Measurements from ENCODE around the gene GRID1. TPM values are rescaled to one million over a fixed set of nuclear protein-coding genes. Genes with fewer than 3 reads are reported as not detected.

Gene GRID1
- total and polyA plus RNA-seq, 10 of the 15 experiments (the other 5 are each of a cell fraction or from before 2014, with no cell fraction given) = 0.04 to 0.62 (median 0.08) TPM; not detected in 5

DNA sequence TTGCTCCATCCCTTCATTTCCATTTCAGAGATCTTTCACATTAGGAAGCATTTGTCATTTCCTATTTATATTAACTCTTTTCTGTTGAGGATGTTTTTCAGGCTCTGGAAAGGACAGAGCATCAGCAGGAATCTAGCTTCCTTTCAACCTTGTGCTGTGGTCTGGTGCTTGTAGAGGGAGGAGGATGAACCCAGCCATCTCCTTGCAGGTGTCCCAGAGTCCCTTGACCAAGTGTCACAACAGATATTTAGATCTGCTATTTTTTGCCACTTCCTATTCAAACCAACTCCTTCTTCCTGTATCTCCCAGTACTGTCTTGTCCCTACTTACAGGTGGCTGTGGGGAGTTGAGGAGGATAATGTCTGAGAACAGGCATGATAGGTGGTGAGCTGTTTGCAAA is 742.8 kb downstream of the GRID1 start (continued):
- no peak for TF ChIP-seq REST (IDR thresholded peaks at IDR 0.05; ENCODE audit: low read depth, low read length)
- TF ChIP-seq BCLAF1 (IDR thresholded peaks at IDR 0.05) = no peak
- TF ChIP-seq FOS (IDR thresholded peaks at IDR 0.05; ENCODE audit: borderline replicate concordance, extremely low read depth, insufficient read length) = no peak

- H3K79me2 ChIP-seq (ENCODE audit: control insufficient read depth, insufficient read depth, low read length) = no peaks in the 10 kb centered on the region
- WGBS (ENCODE audit: insufficient coverage, insufficient replicate concordance, low lambda C conversion rate, missing lambda C conversion rate) = 0% methylated on average over 2 of the region's 2 CpGs
- RAD21 ChIA-PET (ENCODE audit: unreplicated experiment) = no interaction called here
- ATAC-seq (no peak), FAIRE-seq (no peak), DNase-seq (ENCODE audit: low read depth, low spot score) (no peak)
- SMC1A ChIA-PET (ENCODE audit: uncharacterized antibody, unreplicated experiment) = no interaction called here
- POLR2A ChIA-PET = no interaction called here
- no peaks in the 10 kb centered on the region for H3K9me3 ChIP-seq (replicated peaks; ENCODE audit: control insufficient read depth, insufficient read depth, low read length)
- no peak overlapping the region for H3K4me2 ChIP-seq (ENCODE audit: control insufficient read depth, insufficient read depth)
- no peak overlapping the region for H3K27ac ChIP-seq (ENCODE audit: control insufficient read depth, insufficient read depth)
- H3K27me3 ChIP-seq (replicated peaks in 1 of 2; ENCODE audit: control insufficient read depth in 2 of 2, insufficient read depth in 2 of 2, low read length in 1 of 2) = no peaks in the 10 kb centered on the region
- no TSS peak for BruUV-seq (replicated peaks)
- H4K20me1 ChIP-seq (ENCODE audit: control insufficient read depth, insufficient read depth) = no peaks in the 10 kb centered on the region
- no peaks in the 10 kb centered on the region for H3K4me1 ChIP-seq (ENCODE audit: control insufficient read depth, insufficient read depth, low read length)
- in situ Hi-C loops (cut with MboI) (no loop called here), intact Hi-C loops (cut with micrococcal nuclease; ENCODE audit: unreplicated experiment) (no loop called here)
- H3K9ac ChIP-seq (ENCODE audit: control insufficient read depth, insufficient read depth, low read length) = no peak overlapping the region
- H2AFZ ChIP-seq (ENCODE audit: control insufficient read depth, low read depth, low read length) = no peak overlapping the region
- H3K4me3 ChIP-seq = no peak overlapping the region
- CTCF ChIA-PET = no interaction called here
- H3K36me3 ChIP-seq (ENCODE audit: control insufficient read depth in 2 of 2, insufficient read depth in 2 of 2, low read length in 1 of 2) = no peaks in the 10 kb centered on the region
- TF ChIP-seq CHD4 (IDR thresholded peaks at IDR 0.05) (no peak), BRCA1 (IDR thresholded peaks at IDR 0.05; ENCODE audit: low read depth, low read length) (no peak), ZBTB33 (IDR thresholded peaks at IDR 0.05) (no peak), SP1 (IDR thresholded peaks at IDR 0.05; ENCODE audit: low read depth, low read length) (no peak), POLR2AphosphoS2 (IDR thresholded peaks at IDR 0.05; ENCODE audit: low read depth, low read length) (no peak), FOS (IDR thresholded peaks at IDR 0.05; ENCODE audit: borderline replicate concordance, extremely low read depth, insufficient read length) (no peak)
- TF ChIP-seq, protein P1, sequence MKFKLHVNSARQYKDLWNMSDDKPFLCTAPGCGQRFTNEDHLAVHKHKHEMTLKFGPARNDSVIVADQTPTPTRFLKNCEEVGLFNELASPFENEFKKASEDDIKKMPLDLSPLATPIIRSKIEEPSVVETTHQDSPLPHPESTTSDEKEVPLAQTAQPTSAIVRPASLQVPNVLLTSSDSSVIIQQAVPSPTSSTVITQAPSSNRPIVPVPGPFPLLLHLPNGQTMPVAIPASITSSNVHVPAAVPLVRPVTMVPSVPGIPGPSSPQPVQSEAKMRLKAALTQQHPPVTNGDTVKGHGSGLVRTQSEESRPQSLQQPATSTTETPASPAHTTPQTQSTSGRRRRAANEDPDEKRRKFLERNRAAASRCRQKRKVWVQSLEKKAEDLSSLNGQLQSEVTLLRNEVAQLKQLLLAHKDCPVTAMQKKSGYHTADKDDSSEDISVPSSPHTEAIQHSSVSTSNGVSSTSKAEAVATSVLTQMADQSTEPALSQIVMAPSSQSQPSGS (IDR thresholded peaks at IDR 0.05; ENCODE audit: low read length) = no peak
- TF ChIP-seq, protein P2, sequence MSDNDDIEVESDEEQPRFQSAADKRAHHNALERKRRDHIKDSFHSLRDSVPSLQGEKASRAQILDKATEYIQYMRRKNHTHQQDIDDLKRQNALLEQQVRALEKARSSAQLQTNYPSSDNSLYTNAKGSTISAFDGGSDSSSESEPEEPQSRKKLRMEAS (IDR thresholded peaks at IDR 0.05; ENCODE audit: low read depth, low read length) = no peak
- TF ChIP-seq, protein P3, sequence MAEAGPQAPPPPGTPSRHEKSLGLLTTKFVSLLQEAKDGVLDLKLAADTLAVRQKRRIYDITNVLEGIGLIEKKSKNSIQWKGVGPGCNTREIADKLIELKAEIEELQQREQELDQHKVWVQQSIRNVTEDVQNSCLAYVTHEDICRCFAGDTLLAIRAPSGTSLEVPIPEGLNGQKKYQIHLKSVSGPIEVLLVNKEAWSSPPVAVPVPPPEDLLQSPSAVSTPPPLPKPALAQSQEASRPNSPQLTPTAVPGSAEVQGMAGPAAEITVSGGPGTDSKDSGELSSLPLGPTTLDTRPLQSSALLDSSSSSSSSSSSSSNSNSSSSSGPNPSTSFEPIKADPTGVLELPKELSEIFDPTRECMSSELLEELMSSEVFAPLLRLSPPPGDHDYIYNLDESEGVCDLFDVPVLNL (IDR thresholded peaks at IDR 0.05; ENCODE audit: low read depth, low read length) = no peak
Observed at GRCh38 chr10:85623342-85623741, 743.3 kb downstream of the GRID1 start.
